H9 (cell line): ENCODE results near the gene RNF5. TPM values are rescaled to one million over a fixed set of nuclear protein-coding genes. Genes with fewer than 3 reads are reported as not detected.

ENCODE experiments used
- DNase-seq: peaks from one replicate; pipeline ENCODE4 v3.0.0-alpha.2; 2017
- H2AFZ ChIP-seq: one replicate; pipeline ENCODE4 v1.6.1; 2013; ENCODE audit warnings: mild to moderate bottlenecking, low read length, control low read depth, moderate library complexity
- H2AK5ac ChIP-seq: 2 replicates; pipeline ENCODE4 v1.6.1; 2013; ENCODE audit warnings: low read length, control low read depth, mixed read lengths; ENCODE audit not compliant: insufficient read length
- H2BK120ac ChIP-seq: one replicate; pipeline ENCODE4 v1.6.1; 2013; ENCODE audit warnings: low read depth, mild to moderate bottlenecking, low read length, control low read depth, inconsistent platforms; ENCODE audit not compliant: poor library complexity, severe bottlenecking
- H2BK12ac ChIP-seq: 2 replicates; pipeline ENCODE4 v1.6.1; 2013; ENCODE audit warnings: low read length, control low read depth, mixed read lengths, low read depth; ENCODE audit not compliant: insufficient read length
- H2BK15ac ChIP-seq: 2 replicates; pipeline ENCODE4 v1.6.1; 2013; ENCODE audit warnings: low read depth, low read length, control low read depth
- H2BK20ac ChIP-seq: one replicate; pipeline ENCODE4 v1.6.1; 2013; ENCODE audit warnings: low read depth, mild to moderate bottlenecking, low read length, control low read depth, inconsistent platforms; ENCODE audit not compliant: poor library complexity, severe bottlenecking
- H2BK5ac ChIP-seq: 2 replicates; pipeline ENCODE4 v1.6.1; 2013; ENCODE audit warnings: low read length, control low read depth, mixed read lengths; ENCODE audit not compliant: insufficient read length
- H3K14ac ChIP-seq: 2 replicates; pipeline ENCODE4 v1.6.1; 2013; ENCODE audit warnings: low read length, control low read depth; ENCODE audit not compliant: insufficient read depth
- H3K18ac ChIP-seq: 2 replicates; pipeline ENCODE4 v1.6.1; 2013; ENCODE audit warnings: low read depth, mild to moderate bottlenecking, mixed read lengths, low read length, control low read depth; ENCODE audit not compliant: insufficient read length
- H3K23ac ChIP-seq: 2 replicates; pipeline ENCODE4 v1.6.1; 2013; ENCODE audit warnings: low read length, control low read depth, mixed read lengths, low read depth; ENCODE audit not compliant: insufficient read length
- H3K23me2 ChIP-seq: 2 replicates; pipeline ENCODE4 v1.6.1; 2013; ENCODE audit warnings: low read depth, mild to moderate bottlenecking, mixed read lengths, low read length, control low read depth; ENCODE audit not compliant: insufficient read length, poor library complexity, severe bottlenecking
- H3K27ac ChIP-seq: 2 replicates; pipeline ENCODE4 v1.5.1; 2013; ENCODE audit warnings: low read length, control low read depth, mixed read lengths, low read depth; ENCODE audit not compliant: insufficient read length
- H3K27me3 ChIP-seq: 2 replicates; pipeline ENCODE4 v1.6.1; 2013; ENCODE audit warnings: low read length, control low read depth, inconsistent platforms; ENCODE audit not compliant: insufficient read depth
- H3K4ac ChIP-seq: 2 replicates; pipeline ENCODE4 v1.6.1; 2013; ENCODE audit warnings: low read depth, mild to moderate bottlenecking, control low read depth, inconsistent platforms, low read length, moderate library complexity
- H3K4me1 ChIP-seq: 2 replicates; pipeline ENCODE4 v1.6.1; 2013; ENCODE audit warnings: low read length, control low read depth, inconsistent platforms; ENCODE audit not compliant: insufficient read depth
- H3K4me2 ChIP-seq: 2 replicates; pipeline ENCODE4 v1.6.1; 2013; ENCODE audit warnings: low read length, control low read depth, mixed read lengths; ENCODE audit not compliant: insufficient read length, insufficient read depth
- H3K56ac ChIP-seq: 2 replicates; pipeline ENCODE4 v1.6.1; 2013; ENCODE audit warnings: low read depth, mild to moderate bottlenecking, mixed read lengths, low read length, control low read depth; ENCODE audit not compliant: insufficient read length
- H3K79me1 ChIP-seq: 2 replicates; pipeline ENCODE4 v1.6.1; 2013; ENCODE audit warnings: low read depth, mild to moderate bottlenecking, moderate library complexity, low read length, control low read depth, inconsistent platforms; ENCODE audit not compliant: insufficient read depth, poor library complexity, severe bottlenecking
- H3K79me2 ChIP-seq: 2 replicates; pipeline ENCODE4 v1.6.1; 2013; ENCODE audit warnings: low read length, control low read depth, inconsistent platforms; ENCODE audit not compliant: insufficient read depth
- H3K9ac ChIP-seq: 2 replicates; pipeline ENCODE4 v1.6.1; 2013; ENCODE audit warnings: low read length, control low read depth, mixed read lengths; ENCODE audit not compliant: insufficient read length; ENCODE audit errors: extremely low read depth
- H3K9me3 ChIP-seq: one replicate; pipeline ENCODE4 v1.6.1; 2013; ENCODE audit warnings: low read depth, low read length, inconsistent platforms; ENCODE audit not compliant: control insufficient read depth
- H3T11ph ChIP-seq: one replicate; pipeline ENCODE4 v1.6.1; 2013; ENCODE audit warnings: mild to moderate bottlenecking, low read length, control low read depth, inconsistent platforms
- H4K20me1 ChIP-seq: one replicate; pipeline ENCODE4 v1.6.1; 2013; ENCODE audit not compliant: control insufficient read depth, insufficient read length, insufficient read depth
- H4K5ac ChIP-seq: 2 replicates; pipeline ENCODE4 v1.6.1; 2013; ENCODE audit warnings: low read depth, mild to moderate bottlenecking, mixed read lengths, low read length, control low read depth; ENCODE audit not compliant: insufficient read length
- H4K8ac ChIP-seq: replicated peaks from 2 replicates; pipeline ENCODE4 v1.6.1; 2013; ENCODE audit warnings: low read length, control low read depth, mixed read lengths, low read depth; ENCODE audit not compliant: insufficient read length
- H4K91ac ChIP-seq: 2 replicates; pipeline ENCODE4 v1.6.1; 2013; ENCODE audit warnings: low read depth, mild to moderate bottlenecking, moderate library complexity, mixed read lengths, low read length, control low read depth; ENCODE audit not compliant: insufficient read length
- H3K27ac Mint-ChIP-seq, 3 experiments: 2 replicates in 2 of 3; 3 replicates in 1 of 3; pipeline ENCODE4 v1.8.0; 2020 to 2021; ENCODE audit warnings: mixed read lengths in 3 of 3, mild to moderate bottlenecking in 1 of 3, moderate library complexity in 1 of 3
- H3K27me3 Mint-ChIP-seq: 2 replicates; pipeline ENCODE4 v1.8.0; 2021; ENCODE audit warnings: low read depth, mild to moderate bottlenecking, moderate library complexity, mixed read lengths
- H3K36me3 Mint-ChIP-seq, 3 experiments: 2 replicates in 2 of 3; 3 replicates in 1 of 3; pipeline ENCODE4 v1.8.0; 2020 to 2021; ENCODE audit warnings: low read depth in 3 of 3, mixed read lengths in 3 of 3; ENCODE audit not compliant: insufficient read depth in 1 of 3
- H3K4me1 Mint-ChIP-seq, 2 experiments: 2 replicates each; pipeline ENCODE4 v1.8.0; 2020; ENCODE audit warnings: mixed read lengths in 2 of 2
- H3K4me3 Mint-ChIP-seq, 2 experiments: 2 replicates in 1 of 2; 3 replicates in 1 of 2; pipeline ENCODE4 v1.8.0; 2020 to 2021; ENCODE audit warnings: mild to moderate bottlenecking in 2 of 2, mixed read lengths in 2 of 2, moderate library complexity in 1 of 2
- H3K9me3 Mint-ChIP-seq, 2 experiments: 2 replicates in 1 of 2; 3 replicates in 1 of 2; pipeline ENCODE4 v1.8.0; 2020; ENCODE audit warnings: mild to moderate bottlenecking in 2 of 2, mixed read lengths in 2 of 2, moderate library complexity in 1 of 2
- WGBS: extraction: QIAGEN DNeasy Blood & Tissue Kit; methylation state at CpG from one replicate; pipeline ENCODE4 v1.1.7; 2013; ENCODE audit warnings: missing lambda C conversion rate, low lambda C conversion rate, mixed read lengths; ENCODE audit not compliant: insufficient read length; ENCODE audit errors: extremely low coverage; 5-methylcytosine and 5-hydroxymethylcytosine counted together
- total RNA-seq: library from RNA; stranded (reverse); gene quantifications from 2 replicates; pipeline ENCODE4 v1.2.1, GENCODE V29; 2021
- TF ChIP-seq, protein P1 (sequence below): fragments of 200-600 bp; sonication (generic); conservative IDR thresholded peaks from 3 replicates; pipeline ENCODE4 v1.8.0; 2021; ENCODE audit warnings: antibody characterized with exemption, mild to moderate bottlenecking

RNF5 gene
- total RNA-seq, 1 experiment from 2014 or later: 116 TPM

- Histone ChIP-seq H3K4ac (no peak overlapping the region), H3K56ac (no peak overlapping the region), H2BK12ac (no peak overlapping the region), H3K18ac (no peak overlapping the region), H4K5ac (no peak overlapping the region), H3K79me1 (no peaks in the 10 kb centered on the region), H2BK15ac (no peak overlapping the region), H2AK5ac (no peak overlapping the region), H3K79me2 (peaks cover 4% of the 10 kb centered on the region; the same call in 1 of the 2 replicates), H4K8ac (no peak overlapping the region), H2BK20ac (no peak overlapping the region), H2AFZ (no peak overlapping the region), H4K20me1 (no peaks in the 10 kb centered on the region), H4K91ac (no peak overlapping the region), H3K4me2 (no peak overlapping the region), H3K23ac (no peak overlapping the region), H3K23me2 (peaks cover 15% of the 10 kb centered on the region), H3K27ac (no peak overlapping the region), H3K9me3 (no peaks in the 10 kb centered on the region), H3K27me3 (no peaks in the 10 kb centered on the region), H3T11ph (no peak overlapping the region), H2BK5ac (no peak overlapping the region), H2BK120ac (no peak overlapping the region), H3K4me1 (no peaks in the 10 kb centered on the region), H3K14ac (no peak overlapping the region), H3K9ac (no peak overlapping the region)
- TF ChIP-seq, protein P1, sequence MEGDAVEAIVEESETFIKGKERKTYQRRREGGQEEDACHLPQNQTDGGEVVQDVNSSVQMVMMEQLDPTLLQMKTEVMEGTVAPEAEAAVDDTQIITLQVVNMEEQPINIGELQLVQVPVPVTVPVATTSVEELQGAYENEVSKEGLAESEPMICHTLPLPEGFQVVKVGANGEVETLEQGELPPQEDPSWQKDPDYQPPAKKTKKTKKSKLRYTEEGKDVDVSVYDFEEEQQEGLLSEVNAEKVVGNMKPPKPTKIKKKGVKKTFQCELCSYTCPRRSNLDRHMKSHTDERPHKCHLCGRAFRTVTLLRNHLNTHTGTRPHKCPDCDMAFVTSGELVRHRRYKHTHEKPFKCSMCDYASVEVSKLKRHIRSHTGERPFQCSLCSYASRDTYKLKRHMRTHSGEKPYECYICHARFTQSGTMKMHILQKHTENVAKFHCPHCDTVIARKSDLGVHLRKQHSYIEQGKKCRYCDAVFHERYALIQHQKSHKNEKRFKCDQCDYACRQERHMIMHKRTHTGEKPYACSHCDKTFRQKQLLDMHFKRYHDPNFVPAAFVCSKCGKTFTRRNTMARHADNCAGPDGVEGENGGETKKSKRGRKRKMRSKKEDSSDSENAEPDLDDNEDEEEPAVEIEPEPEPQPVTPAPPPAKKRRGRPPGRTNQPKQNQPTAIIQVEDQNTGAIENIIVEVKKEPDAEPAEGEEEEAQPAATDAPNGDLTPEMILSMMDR: no peak
- peaks cover 22 to 60% (median 49%) of the 10 kb centered on the region in 3 experiments for H3K36me3 Mint-ChIP-seq
- H3K27ac Mint-ChIP-seq: no peak overlapping the region
- peaks cover 24 to 33% of the 10 kb centered on the region in 2 experiments for H3K4me1 Mint-ChIP-seq
- no peak overlapping the region for H3K4me3 Mint-ChIP-seq
- DNase-seq: no peak
- H3K9me3 Mint-ChIP-seq: no peaks in the 10 kb centered on the region; a peak in 1 of 5 replicates
- no peaks in the 10 kb centered on the region; the same call in 1 of the 2 replicates for H3K27me3 Mint-ChIP-seq
- WGBS: no CpG with 5 or more reads among the region's 15 CpGs
Measured at GRCh38 chr6:32181148-32181702, 3.0 kb downstream of the RNF5 start.
